DOHH2 (cell line): ENCODE results near the gene TRIM16.
"Not testable (repeated sequence)": the region's sequence is repeated elsewhere in the genome, so short reads cannot be mapped to it uniquely, and the experiment has no call there.

Source experiments
- EZH2phosphoT487 ChIP-seq: fragments of 200-600 bp; sonication (generic); IDR thresholded peaks from 2 replicates; pipeline ENCODE4 v1.6.1; 2017; ENCODE audit warnings: borderline replicate concordance, mild to moderate bottlenecking, antibody characterized with exemption, low read length, moderate library complexity, mixed read lengths
- TF ChIP-seq, protein P1 (sequence below): fragments of 200-600 bp; sonication (generic); IDR thresholded peaks from one replicate; pipeline ENCODE4 v1.5.1; 2014; ENCODE audit warnings: antibody characterized with exemption, mild to moderate bottlenecking, low read depth, low read length; ENCODE audit not compliant: poor library complexity, severe bottlenecking

GRCh38 chr17:15622124-15622523 lies 62.0 kb downstream of the TRIM16 start:
- TF ChIP-seq, protein P1, sequence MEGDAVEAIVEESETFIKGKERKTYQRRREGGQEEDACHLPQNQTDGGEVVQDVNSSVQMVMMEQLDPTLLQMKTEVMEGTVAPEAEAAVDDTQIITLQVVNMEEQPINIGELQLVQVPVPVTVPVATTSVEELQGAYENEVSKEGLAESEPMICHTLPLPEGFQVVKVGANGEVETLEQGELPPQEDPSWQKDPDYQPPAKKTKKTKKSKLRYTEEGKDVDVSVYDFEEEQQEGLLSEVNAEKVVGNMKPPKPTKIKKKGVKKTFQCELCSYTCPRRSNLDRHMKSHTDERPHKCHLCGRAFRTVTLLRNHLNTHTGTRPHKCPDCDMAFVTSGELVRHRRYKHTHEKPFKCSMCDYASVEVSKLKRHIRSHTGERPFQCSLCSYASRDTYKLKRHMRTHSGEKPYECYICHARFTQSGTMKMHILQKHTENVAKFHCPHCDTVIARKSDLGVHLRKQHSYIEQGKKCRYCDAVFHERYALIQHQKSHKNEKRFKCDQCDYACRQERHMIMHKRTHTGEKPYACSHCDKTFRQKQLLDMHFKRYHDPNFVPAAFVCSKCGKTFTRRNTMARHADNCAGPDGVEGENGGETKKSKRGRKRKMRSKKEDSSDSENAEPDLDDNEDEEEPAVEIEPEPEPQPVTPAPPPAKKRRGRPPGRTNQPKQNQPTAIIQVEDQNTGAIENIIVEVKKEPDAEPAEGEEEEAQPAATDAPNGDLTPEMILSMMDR: not testable (repeated sequence)
- not testable (repeated sequence) for TF ChIP-seq EZH2phosphoT487
